GM19099 (cell line): ENCODE measurements around the gene C3.

Experiments
- POLR2A ChIP-seq: IDR thresholded peaks from 3 replicates; pipeline ENCODE4 v1.6.1; 2011; ENCODE audit warnings: low read depth; ENCODE audit not compliant: insufficient read length; ENCODE audit errors: extremely low read depth

C3 gene

DNA sequence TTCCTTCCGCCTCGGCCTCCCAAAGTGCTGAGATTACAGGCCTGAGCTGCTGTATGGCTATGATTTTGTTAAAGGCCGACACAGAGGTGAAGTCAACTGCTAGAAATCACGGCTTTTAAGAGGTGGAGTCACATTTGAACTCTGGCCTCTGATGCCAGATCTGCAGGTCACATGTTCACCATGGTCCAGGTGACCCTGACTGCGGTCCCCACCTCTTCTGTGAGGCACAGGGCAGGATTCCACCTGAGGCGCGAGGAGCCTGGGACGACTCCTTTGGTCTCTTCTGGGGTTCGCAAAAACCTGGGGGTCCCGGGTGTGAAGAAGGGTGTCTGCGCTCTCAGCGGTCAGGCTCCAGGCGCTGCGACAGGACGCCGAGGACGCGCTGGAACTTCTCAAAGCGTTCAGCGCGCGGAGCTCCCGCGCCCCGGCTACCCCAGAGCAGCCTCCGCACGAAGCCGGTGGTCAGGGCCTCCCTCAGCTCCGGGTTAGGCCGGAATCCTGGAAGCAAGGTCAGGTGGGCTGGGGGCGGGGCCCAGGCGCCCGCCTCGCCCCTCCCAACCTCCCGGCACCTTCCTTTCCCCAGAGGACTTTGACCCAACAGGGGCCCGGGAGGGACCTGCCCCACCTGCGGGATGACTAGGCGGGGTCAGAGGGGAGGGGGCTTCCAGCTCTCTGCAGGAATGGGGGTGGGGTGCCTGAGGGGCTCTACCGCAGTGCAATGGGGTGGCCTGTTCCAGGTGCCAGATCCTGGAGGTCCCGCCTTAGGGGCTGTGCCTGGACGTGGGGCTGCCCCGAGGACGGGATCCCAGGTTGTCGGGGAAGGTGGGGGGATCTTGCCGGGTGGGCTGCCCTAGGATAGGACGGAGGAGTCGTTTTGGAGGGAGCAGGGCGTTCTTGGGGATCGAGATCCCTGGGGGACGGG is 32.1 kb upstream of the C3 start:
- TF ChIP-seq POLR2A: no peak

DNA sequence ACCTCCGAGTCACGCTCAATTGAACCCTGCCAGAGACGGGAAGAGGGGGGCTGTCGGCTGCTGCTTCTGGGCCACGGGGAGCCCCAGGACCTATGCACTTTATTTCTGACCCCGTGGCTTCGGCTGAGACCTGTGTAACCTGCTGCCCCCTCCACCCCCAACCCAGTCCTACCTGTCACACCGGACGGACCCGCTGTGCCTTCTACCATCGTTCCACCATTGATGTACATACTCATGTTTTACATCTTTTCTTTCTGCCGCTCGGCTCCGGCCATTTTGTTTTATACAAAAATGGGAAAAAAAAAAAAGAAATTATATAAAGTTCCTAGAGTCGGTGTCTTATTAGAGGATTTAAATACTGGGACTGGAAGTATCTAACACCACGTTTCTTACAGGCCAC is 30.7 kb upstream of the C3 start:
- no peak for TF ChIP-seq POLR2A

DNA sequence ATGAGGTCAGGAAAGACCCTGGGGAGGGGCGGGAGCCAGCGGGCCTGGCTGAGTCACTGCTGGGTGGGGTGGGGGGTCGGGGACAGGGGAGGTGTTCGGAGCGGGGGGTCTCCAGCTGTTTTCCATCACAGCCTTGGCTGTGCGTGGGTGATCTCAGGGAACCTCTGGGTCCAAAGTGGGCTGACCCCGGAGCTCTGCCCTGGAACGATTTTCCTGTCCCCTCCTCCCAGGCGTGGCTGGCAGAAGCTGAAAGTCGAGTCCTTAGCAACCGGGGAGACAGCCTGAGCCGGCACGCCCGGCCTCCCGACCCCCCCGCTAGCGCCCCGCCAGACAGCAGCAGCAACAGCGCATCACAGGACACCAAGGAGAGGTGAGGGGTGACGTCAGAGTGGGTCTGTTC is 29.6 kb upstream of the C3 start:
- TF ChIP-seq POLR2A: no peak

DNA sequence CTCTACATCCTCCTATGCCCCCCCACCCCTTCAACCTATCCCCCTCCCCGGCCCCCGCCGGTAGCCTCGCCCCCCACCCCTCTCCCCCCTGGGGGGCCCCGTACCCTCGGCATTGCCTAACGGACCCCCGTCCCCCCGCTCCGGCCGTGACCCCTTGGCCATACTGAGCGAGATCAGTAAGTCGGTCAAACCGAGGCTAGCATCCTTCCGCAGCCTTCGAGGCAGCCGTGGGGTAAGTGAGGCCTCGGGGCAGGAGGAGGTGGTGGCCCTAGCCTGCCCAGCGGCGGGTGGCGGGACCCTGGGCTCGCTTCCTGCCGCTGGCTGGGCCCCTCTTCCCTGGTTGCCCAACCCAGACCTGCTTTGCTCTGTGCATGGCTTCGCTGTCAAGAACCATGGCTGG is 25.5 kb upstream of the C3 start:
- TF ChIP-seq POLR2A: no peak

DNA sequence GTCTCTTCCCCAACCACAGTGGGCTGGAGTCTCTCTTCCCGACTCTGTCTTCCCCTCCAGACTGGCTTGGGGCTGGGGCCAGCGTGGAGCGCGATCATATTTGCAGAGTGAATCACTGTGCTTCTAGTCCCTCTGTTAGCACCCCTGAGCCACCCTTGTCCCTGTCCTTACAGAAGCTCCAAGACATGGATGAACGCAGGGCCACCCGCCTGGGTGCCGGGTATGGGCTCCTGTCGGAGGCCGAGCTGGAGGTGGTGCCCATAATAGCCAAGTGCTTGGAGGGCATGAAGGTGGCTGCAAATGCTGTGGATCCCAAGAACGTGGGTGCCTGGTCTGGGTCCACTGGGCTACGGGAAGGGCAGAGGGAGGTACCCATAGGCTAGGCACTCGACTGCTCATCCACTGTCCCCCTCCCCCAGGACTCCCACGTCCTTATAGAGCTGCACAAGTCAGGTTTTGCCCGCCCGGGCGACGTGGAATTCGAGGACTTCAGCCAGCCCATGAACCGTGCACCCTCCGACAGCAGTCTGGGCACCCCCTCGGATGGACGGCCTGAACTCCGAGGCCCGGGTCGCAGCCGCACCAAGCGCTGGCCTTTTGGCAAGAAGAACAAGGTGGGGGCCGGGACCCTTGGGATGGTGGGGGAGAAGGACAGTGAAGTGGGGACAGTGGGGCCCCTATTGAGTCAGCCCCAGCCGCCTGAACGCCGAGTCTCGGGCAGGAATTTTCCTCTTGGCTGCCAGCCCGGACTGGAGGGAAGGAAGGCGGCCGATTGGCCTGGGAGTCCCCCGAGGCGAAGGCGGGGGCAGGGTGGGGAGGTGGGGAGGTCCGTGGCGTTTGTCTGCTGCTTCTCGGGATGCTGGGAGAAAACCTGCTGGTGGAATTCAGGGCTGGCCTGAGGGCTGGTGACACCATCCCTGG is 24.2 kb upstream of the C3 start:
- TF ChIP-seq POLR2A: no peak

DNA sequence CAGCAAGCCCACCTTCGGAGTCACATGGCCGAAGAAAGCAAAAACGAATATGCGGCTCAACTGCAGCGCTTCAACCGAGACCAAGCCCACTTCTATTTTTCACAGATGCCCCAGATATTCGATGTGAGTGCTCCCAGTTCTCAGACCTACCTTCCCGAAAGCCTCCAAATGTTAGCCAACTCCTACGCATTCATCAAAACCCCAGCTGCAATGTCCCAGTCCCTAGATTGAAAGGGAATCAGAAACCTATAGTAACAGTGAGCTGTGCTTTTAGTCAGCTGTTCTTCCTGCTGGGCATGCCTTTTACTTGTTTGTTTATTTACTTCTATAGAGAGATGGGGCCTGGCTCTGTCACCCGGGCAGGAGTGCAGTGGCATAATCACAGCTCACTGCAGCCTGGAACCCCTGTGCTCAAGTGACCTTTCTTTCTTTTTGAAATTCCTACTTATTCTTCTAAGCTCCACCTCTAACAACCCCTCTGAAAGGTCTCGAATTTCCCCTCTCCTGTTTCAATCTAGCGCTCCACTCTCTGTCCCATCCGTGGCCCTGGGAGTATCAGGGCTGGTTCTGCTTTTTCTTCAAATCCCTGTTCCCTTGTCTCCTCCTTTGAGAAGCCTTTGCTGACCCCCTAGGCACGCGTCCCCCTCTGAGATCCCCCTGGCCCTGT is 23.4 kb upstream of the C3 start:
- TF ChIP-seq POLR2A: no peak

DNA sequence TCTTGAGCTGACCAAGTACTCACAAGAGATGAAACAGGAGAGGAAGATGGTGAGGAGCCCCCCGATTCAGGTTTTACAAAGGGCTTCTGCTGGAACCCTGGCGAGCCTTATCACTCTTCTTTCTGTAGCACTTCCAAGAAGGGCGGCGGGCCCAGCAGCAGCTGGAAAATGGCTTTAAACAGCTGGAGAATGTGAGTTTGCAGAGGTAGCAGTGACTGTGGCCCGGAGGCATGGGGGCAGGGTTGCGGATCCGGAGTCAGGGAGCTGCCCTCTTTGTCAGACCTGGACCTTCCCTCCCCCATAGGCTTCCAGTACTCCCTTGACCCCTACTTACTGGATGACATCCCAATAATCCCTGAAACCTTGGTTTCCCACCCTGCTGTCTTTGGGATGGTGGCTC is 22.6 kb upstream of the C3 start:
- TF ChIP-seq POLR2A: no peak

DNA sequence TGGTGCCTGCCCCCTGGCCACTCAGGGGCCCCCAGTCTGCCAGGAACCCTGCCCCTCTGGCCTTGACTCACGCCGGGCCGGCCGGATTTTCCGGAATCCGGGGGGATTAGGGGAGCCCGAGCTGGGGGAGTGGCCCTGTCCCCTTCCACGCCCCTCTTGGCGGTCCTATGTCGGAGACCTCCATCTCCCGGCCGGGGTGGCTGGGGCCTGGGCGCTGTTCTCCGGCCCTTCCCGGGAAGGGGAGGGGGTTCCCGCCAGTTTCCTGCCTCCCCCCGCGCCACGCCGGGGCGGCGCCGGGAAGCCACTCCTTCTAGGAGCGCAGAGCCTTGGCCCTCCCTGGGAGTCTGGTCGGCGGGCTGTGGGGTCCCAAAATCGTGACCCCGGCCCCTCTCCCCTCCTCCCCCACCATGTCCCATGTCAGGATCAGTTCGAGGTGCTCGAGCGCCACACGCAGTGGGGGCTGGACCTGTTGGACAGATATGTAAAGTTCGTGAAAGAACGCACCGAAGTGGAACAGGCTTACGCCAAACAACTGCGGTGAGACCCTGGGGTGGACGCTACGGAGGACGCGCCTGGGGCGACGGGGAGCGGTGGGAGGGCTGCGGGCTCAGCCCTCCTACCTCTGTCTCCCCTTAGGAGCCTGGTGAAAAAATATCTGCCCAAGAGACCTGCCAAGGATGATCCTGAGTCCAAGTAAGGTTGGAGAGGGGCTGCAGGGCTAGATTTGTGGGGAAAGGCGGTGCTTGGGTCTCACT is 20.3 kb upstream of the C3 start:
- peak; percentile 26 for TF ChIP-seq POLR2A

DNA sequence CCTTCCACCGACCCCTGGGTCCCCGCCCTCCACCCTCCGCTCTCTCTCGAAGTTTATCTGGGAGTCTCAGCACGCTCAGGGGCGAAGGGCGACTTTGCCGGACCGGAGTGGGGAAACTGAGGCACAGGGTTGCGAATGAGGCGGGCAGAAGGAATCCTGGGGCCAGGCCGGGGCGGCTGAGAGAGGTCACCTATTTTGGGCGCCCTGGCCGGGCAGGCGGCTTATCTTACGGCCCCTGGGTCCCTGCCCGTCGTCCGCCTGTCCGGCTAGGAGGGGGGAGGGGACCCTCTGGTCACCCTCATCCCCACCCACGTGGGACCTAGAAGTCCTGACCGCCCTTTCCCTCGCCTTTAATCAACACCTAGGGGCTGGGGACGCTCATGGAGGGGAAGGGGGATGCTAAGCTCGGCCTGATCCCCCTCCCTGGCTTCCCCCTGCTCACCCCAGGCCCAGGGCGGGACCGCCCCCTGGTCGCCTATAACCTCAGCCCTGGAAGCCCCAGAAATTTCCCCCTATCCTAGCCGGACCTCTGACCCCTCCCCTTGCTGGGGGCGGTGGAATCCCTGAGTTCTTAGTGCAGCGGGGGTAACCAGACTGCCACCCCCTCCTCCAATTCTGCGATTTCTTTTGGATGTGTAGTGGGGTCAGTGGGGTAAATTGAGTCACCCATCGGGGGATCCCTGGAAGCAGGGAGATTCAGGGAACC is 19.6 kb upstream of the C3 start:
- TF ChIP-seq POLR2A: no peak

DNA sequence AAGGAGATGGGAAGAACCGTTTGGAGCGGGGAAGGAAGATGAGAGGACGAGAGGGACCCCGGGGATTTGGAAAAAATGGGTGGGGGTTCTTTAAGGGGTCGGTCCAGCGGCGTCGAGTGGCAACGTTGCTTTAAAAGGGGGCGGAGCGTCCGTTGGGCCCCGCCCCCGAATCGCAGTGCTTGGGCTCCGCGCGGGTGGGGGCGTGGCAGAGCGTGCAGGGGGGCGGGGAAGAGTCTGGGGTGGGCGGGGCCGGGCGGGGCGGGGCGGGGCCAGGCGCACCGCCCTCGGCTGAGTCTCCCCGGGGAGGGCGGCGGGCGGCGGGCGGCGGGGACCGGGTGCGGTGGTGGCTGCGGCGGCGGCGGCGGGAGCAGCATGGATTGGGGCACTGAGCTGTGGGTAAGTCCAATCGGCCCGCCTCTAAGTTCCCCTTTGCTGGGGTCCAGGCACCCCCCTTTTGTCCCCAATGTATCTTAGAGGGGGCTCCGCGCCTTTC is 19.0 kb upstream of the C3 start, which contains the start of gene TRIP10:
Gene TRIP10, plus strand, starts transcription at position 291 of the 493 bp plus-strand sequence. Its CDS starts 82 bp downstream, at position 373.
- no peak for TF ChIP-seq POLR2A

DNA sequence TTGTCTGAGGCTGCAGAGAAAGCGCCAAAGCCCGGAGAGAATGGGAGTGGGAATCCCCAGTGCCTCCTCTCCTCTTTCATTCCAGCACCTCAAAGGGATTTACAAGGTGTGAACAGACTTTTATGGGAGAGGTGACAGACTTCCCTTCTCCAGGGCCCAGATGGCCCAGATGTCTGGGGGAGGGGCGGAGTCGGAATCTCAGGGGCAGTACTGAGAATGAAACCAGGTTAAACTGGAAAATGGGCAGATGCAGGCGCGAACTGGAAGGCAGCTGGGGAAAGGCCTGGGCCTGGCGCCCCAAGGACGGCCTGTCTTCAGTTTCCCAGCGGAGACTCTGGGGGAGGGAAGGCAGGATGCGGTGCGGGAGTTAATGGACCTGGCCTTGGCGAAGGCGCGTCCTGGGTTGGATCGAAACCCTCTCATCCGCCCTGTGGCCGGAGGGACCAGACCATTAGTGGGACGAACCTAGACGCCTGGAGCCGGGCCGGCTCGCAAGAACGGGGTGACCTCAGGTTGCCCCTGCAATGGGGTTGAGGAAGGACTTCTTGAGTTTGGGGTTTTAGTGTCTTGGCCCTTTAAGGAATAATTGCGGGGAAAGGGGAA is 18.4 kb upstream of the C3 start:
- TF ChIP-seq POLR2A: no peak

DNA sequence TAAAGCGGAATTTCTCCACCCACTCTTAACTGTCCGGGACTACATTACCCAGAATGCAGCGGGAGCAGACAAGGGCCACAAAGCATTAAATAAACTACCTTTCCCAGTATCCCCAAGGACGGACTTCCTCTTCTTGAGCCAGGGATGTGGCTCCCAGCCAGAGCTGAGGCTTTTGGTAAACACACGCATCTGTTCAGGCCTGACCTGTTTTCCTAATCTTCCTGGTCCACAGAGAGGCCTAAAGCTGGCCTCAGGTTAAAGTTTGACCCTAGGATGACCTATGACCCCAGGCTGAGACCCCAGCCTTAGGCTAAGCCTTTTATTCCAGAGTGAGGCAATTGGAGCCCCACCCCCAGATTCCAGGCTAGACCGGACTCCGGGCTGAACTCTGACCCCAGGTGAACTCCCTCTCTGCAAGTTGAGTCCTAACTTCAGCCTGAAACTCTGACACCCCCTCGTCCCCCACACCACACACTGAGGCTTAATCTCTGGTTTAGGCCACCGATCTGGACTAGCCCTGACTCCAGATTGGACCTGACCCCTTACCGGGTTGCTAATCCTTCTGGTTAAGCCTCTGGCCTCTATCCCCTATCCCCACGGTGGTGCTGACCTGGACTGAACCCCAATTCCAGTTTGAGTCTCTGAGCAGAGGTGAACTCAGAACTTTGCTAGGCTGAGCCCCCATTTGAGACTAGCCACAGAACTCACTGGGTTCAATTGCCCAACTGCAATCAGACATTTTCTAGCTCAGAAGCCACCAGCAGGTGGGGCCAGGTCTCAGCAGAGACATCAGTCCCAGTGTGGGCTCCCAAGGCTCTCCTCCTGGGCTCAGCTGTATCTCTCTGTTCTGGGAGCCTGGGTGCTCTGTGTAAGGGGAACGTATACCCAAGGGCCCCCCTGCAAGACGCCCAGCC is 17.7 kb upstream of the C3 start:
- peak; percentile 28 for TF ChIP-seq POLR2A

DNA sequence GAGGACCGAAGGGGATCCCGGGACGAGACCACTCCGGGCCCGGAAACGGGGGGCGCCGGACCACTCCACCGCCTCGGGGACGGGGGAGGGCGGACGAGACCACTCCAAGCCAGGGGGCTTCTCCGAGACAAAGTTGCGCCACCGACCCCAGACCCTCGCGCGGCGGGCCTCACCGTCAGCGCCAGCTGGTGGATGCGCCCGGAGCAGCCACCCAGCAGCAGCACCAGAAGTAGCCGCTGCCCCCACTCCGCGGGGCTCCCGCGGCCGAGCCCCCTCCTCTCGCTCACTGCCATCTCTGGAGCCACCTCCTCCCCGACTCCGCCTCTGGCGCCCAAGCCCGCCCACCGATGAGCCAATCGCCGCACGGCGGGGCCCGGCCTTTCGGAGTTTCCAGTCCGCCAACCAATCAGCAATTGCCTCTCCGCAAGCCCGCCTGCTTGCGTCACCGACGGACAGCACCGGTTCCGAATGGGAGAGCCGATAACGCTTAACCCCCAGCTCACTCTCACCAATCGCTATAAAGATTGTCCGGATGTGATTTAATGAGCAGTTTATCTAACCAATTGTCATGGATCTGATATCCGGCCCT is 16.9 kb upstream of the C3 start, which contains the start of gene GPR108:
Gene GPR108, minus strand, starts transcription at position 297 of the 589 bp plus-strand sequence. Its CDS starts 4 bp downstream, at position 293.
- TF ChIP-seq POLR2A: peak; percentile 64
